Nephron (organoid): Measurements from ENCODE around the gene ZNF860.

Experiments used
- H3K27ac Mint-ChIP-seq, 3 experiments: 2 replicates each; pipeline ENCODE4 v1.8.0; 2020; ENCODE audit warnings: mixed read lengths in 3 of 3, mild to moderate bottlenecking in 2 of 3, moderate library complexity in 1 of 3
- H3K27me3 Mint-ChIP-seq: 2 replicates; pipeline ENCODE4 v1.8.0; 2021; ENCODE audit warnings: low read depth, mild to moderate bottlenecking, moderate library complexity, mixed read lengths
- H3K36me3 Mint-ChIP-seq: 2 replicates; pipeline ENCODE4 v1.8.0; 2020; ENCODE audit warnings: low read depth, mixed read lengths
- H3K4me1 Mint-ChIP-seq: 2 replicates; pipeline ENCODE4 v1.8.0; 2020; ENCODE audit warnings: mixed read lengths
- H3K4me3 Mint-ChIP-seq, 3 experiments: 2 replicates each; pipeline ENCODE4 v1.8.0; 2020; ENCODE audit warnings: mild to moderate bottlenecking in 3 of 3, mixed read lengths in 3 of 3, moderate library complexity in 2 of 3
- H3K9me3 Mint-ChIP-seq: 2 replicates; pipeline ENCODE4 v1.8.0; 2020; ENCODE audit warnings: mixed read lengths
- TF ChIP-seq, protein P1 (sequence below), 3 experiments: fragments of 200-600 bp; sonication (generic); IDR thresholded peaks; one replicate each; pipeline ENCODE4 v1.5.0; 2021; ENCODE audit warnings: antibody characterized with exemption in 3 of 3; ENCODE audit not compliant: unreplicated experiment in 3 of 3

Gene ZNF860

DNA sequence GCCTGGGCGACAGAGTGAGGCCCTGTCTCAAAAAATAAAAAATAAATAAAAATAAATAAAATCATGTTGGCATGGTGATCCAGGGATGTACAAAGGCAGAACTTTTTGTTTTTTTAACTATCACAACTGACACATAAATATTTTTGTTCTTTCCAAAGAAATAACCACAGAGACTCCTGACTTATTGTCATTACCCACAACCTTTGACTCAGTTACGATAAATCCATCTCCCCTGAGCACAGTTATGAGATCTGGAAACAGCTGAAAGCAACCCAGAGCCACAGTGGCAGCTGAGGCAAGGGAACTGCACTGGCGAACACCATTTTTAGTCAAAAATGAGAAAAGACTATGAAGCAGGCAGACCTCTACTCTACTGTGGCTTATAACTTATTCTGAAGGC, 24.4 kb upstream of the ZNF860 start:
- peaks cover 8% of the 10 kb centered on the region for H3K9me3 Mint-ChIP-seq
- H3K4me3 Mint-ChIP-seq, result no peak overlapping the region
- H3K36me3 Mint-ChIP-seq, result peaks cover 3% of the 10 kb centered on the region
- peaks cover 7% of the 10 kb centered on the region for H3K27me3 Mint-ChIP-seq
- peaks cover 38% of the 10 kb centered on the region for H3K4me1 Mint-ChIP-seq
- TF ChIP-seq, protein P1, sequence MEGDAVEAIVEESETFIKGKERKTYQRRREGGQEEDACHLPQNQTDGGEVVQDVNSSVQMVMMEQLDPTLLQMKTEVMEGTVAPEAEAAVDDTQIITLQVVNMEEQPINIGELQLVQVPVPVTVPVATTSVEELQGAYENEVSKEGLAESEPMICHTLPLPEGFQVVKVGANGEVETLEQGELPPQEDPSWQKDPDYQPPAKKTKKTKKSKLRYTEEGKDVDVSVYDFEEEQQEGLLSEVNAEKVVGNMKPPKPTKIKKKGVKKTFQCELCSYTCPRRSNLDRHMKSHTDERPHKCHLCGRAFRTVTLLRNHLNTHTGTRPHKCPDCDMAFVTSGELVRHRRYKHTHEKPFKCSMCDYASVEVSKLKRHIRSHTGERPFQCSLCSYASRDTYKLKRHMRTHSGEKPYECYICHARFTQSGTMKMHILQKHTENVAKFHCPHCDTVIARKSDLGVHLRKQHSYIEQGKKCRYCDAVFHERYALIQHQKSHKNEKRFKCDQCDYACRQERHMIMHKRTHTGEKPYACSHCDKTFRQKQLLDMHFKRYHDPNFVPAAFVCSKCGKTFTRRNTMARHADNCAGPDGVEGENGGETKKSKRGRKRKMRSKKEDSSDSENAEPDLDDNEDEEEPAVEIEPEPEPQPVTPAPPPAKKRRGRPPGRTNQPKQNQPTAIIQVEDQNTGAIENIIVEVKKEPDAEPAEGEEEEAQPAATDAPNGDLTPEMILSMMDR (IDR thresholded peaks at IDR 0.05; ENCODE audit: unreplicated experiment in 3 of 3), result no peak
- peak overlapping the region in 2 of 3 experiments; percentile 60 to 75 for H3K27ac Mint-ChIP-seq

DNA sequence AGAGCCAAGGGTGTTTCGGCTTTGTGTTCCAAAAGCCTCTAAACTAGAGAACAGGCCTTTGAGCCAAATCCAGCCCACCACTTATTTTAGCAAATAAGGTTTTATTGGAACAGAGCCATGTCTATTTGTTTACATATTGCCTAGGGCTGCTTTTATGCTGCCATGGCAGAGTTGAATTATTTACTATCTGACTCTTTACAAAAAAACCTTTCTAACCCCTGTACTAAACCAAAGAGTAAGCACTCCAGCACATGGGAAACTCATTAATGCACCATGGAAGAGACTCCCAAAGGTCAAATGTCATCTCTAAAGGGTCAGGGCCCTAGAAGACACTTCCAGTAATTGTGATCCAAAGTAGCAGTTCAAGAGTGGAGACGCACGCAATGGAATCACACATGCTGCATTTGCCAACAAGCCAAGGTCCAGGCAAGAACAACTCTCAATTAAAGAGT, 22.8 kb upstream of the ZNF860 start:
- Mint-ChIP-seq H3K27me3 (peaks cover 7% of the 10 kb centered on the region), H3K4me3 (peak overlapping the region in 1 of 3 experiments; percentile 13), H3K4me1 (peaks cover 38% of the 10 kb centered on the region), H3K9me3 (peaks cover 8% of the 10 kb centered on the region), H3K36me3 (peaks cover 3% of the 10 kb centered on the region), H3K27ac (peak overlapping the region; percentile 75 to 81 (median 79))
- TF ChIP-seq, protein P1 (IDR thresholded peaks at IDR 0.05; ENCODE audit: unreplicated experiment in 3 of 3), result no peak

DNA sequence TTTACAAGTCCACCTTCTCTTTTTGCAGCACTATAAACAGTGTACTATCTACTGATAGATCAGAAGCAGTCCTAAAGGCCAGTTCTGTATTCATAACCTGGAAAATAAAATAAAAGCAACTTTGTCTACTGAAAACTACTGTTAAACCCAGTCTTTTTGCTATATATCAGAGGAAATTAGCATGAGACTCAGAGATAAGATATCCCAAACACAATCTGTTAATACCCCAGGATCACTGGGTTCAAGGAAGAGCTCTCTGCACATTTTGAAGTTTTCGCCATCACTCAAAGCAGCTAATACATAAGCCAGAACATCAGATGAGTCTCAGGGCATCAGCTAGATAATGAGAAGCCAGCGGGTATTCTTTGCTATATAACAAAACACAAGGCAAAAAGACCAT, 22.3 kb upstream of the ZNF860 start:
- peak overlapping the region in 1 of 3 experiments; percentile 20 for H3K4me3 Mint-ChIP-seq
- peaks cover 3% of the 10 kb centered on the region for H3K36me3 Mint-ChIP-seq
- peak overlapping the region; percentile 75 to 81 (median 79) for H3K27ac Mint-ChIP-seq
- peaks cover 38% of the 10 kb centered on the region for H3K4me1 Mint-ChIP-seq
- H3K27me3 Mint-ChIP-seq, result peaks cover 7% of the 10 kb centered on the region
- peaks cover 8% of the 10 kb centered on the region for H3K9me3 Mint-ChIP-seq
- TF ChIP-seq, protein P1 (IDR thresholded peaks at IDR 0.05; ENCODE audit: unreplicated experiment in 3 of 3), result no peak

DNA sequence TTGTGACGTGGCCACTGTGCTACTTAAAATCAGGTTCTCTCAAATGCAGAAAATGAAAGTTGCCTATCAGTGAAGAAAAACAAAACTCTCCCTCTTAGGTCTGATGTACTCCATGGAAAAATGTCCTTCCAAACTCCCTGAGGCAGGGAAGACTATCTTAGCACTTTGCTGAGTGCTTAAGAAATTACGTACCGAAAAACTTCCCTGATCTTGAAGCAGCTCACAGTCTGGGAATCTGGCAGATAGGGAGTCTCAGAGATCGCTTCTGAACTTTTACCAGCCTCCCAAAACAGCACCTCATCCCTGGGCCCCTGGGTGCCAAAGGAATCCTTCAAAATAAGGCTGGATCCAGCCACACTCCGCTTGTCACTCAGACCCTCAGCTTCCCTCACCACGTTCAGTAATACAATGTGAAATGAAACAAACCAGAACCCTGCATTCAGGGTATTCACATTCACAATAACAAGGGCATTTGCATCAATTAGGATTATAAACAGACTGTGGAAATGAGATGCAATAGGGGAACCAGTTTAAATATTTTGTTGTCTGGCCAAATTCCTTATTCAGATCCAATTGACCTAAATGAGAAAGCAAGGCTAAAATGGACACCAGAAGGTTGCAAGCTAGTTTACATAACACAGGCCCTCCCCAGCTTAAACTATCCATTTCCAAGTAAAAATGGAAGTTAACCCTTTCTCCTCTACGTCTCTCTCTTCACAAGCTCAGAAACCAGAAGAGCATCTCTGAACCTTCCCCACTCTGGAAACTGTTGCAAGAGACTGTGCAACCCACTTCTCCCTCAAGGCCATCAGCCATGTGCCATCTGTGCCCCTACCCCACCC, 21.4 kb upstream of the ZNF860 start:
- Mint-ChIP-seq H3K4me3 (peak overlapping the region; percentile 3 to 24 (median 5)), H3K9me3 (peaks cover 4% of the 10 kb centered on the region), H3K27me3 (peaks cover 7% of the 10 kb centered on the region), H3K27ac (peak overlapping the region; percentile 66 to 78 (median 75)), H3K36me3 (peaks cover 3% of the 10 kb centered on the region), H3K4me1 (peaks cover 38% of the 10 kb centered on the region)
- TF ChIP-seq, protein P1 (IDR thresholded peaks at IDR 0.05; ENCODE audit: unreplicated experiment in 3 of 3), result no peak

DNA sequence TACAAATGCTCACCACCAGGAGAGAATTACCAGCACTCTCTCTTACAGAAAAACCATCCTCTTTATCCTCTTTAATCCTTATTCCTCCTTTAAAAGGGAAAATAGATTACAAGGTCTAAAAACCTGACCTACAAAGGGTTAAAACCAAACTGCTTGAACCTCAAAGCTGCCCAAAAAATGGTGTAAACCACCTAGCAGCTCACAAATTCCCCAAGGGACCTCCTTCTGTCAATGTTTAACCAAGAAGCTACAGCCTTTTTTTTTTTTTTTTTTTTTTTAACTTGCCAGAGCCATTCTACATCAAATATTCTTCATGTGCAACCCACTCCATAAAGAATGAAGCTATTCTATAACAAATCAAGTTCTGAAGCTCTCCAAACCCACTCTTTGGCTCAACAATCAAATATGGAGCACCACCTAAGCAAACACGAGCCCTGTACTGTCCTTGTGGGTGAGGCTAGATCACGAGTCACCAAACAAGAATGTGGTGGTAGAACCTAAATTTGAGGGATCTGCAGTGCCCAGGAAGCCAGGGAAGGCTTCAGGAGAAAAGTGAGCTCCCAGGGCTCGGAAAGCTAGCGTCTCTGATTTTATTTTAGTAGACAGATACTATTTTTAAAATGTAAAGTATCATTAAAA, 20.6 kb upstream of the ZNF860 start:
- Mint-ChIP-seq H3K36me3 (no peaks in the 10 kb centered on the region), H3K27ac (peak overlapping the region; percentile 66 to 78 (median 75)), H3K4me1 (peaks cover 38% of the 10 kb centered on the region), H3K27me3 (peaks cover 7% of the 10 kb centered on the region), H3K9me3 (no peaks in the 10 kb centered on the region), H3K4me3 (peak overlapping the region in 2 of 3 experiments; percentile 3 to 5)
- TF ChIP-seq, protein P1 (IDR thresholded peaks at IDR 0.05; ENCODE audit: unreplicated experiment in 3 of 3), result no peak
